Stimulated activated CD4-positive, alpha-beta T cell treated with anti-CD3 and anti-CD28 coated beads, Interleukin-12 subunit alpha, Interleukin-12 subunit beta, amount 100 ng/mL, for 48 hours (primary cell): Measurements from ENCODE around the gene KLKB1.

Source experiments
- DNase-seq, 3 donors: peaks; one replicate each; pipeline ENCODE4 v3.0.0-alpha.2; 2020; ENCODE audit warnings: low read depth in 2 of 3, low spot score in 1 of 3

Gene KLKB1

DNA sequence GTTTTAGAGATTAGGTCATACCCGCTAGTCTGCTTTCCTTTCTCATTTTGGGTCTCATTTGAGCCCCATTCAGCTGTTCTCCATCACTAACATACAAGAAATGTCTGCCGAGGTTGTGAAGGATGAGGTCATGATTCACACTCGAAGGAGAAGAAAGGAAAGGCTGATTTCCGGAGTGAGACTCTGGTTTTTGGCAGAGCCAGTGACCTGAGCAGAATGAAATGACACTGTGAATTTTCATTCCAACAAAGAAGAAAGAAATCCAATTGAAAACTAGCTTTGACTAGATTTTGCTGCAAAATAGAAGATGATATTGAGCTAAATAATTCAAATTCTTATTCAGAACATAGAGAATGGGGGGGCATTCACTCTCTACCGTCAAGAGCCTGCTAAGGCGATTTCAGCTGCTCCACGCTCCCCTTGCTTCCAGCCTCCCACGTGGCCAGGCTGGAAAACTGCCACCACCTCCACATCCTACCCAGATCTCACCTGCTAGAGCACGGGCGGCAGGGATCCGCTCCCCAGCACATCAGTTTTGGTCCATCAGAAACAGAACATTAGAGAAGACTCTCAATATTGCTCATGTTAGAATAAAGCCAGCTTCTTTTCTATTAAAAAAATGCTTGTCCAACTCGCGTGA lies 77.7 kb downstream of the KLKB1 start:
- no peak for DNase-seq

GRCh38 chr4:186307497-186307896 lies 80.2 kb downstream of the KLKB1 start:
- DNase-seq: no peak

DNA sequence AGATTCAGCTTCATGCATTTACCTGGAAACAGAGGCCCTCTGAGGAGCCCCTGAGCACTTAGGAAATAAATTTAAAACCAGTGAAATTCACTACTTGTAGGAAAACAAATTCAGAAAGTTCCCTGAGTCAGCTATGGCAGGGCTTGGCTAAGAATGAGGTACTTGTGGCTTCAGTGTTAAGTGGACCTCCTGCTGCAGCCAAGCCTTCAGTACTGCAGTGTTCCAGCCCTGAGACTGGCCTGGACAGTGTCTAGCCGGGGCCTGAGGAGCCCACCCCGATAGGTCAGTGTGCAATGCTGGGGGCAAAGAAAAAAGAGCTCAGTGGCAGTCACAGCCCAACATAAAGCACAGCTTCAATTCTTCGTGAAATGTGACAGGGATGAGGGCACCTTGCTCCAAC lies 80.6 kb downstream of the KLKB1 start:
- no peak for DNase-seq
